Upper lobe of left lung (tissue), 6 donors: ENCODE results near the gene ERAL1. TPM values are rescaled to one million over a fixed set of nuclear protein-coding genes. Genes with fewer than 3 reads are reported as not detected.
A peak's percentile ranks its signal among the peaks of the same experiment; 100 is the strongest.
"Not testable (repeated sequence)": the region's sequence is repeated elsewhere in the genome, so short reads cannot be mapped to it uniquely, and the experiment has no call there.

Source experiments
- ATAC-seq, 2 donors: fragments of 200-7000 bp; cut with Tn5 transposase; one replicate each; pipeline ENCODE4 v1.9.1; 2022; ENCODE audit warnings: mild to moderate bottlenecking in 2 of 2, moderate library complexity in 2 of 2; ENCODE audit not compliant: low FRiP score in 2 of 2
- DNase-seq, 2 donors: peaks; one replicate each; pipeline ENCODE4 v3.0.0-alpha.2; 2019 to 2020
- H3K27ac ChIP-seq, 4 donors: fragments of 200-600 bp; sonication (generic); one replicate each; pipeline ENCODE4 v1.5.1; 2016 to 2019
- H3K27me3 ChIP-seq, 4 donors: fragments of 200-600 bp; sonication (generic); one replicate each; pipeline ENCODE4 v1.5.1; 2017 to 2019
- H3K36me3 ChIP-seq, 4 donors: fragments of 200-600 bp; sonication (generic); one replicate each; pipeline ENCODE4 v1.5.1; 2016 to 2019
- H3K4me1 ChIP-seq, 4 donors: fragments of 200-600 bp; sonication (generic); one replicate each; pipeline ENCODE4 v1.5.1; 2018 to 2019
- H3K4me3 ChIP-seq, 4 donors: fragments of 200-600 bp; sonication (generic); one replicate each; pipeline ENCODE4 v1.5.1; 2017 to 2019; ENCODE audit warnings: mild to moderate bottlenecking in 2 of 4, moderate library complexity in 1 of 4
- H3K9me3 ChIP-seq, 4 donors: fragments of 200-600 bp; sonication (generic); one replicate each; pipeline ENCODE4 v1.5.1; 2018 to 2019
- CTCF ChIP-seq, 6 experiments: fragments of 450-650 bp in 4 of 6; fragments of 200-600 bp in 2 of 6; sonication (generic) in 2 of 6; IDR thresholded peaks; one replicate each; pipeline ENCODE4 v1.5.1; 2016 to 2019; ENCODE audit warnings: antibody characterized with exemption in 6 of 6
- EP300 ChIP-seq, 4 donors: sonication (generic); formaldehyde crosslinking; IDR thresholded peaks; one replicate each; pipeline ENCODE4 v1.5.1; 2017; ENCODE audit warnings: antibody characterized with exemption in 4 of 4, control low read depth in 2 of 4
- POLR2A ChIP-seq, 4 donors: fragments of 450-650 bp; IDR thresholded peaks; one replicate each; pipeline ENCODE4 v1.5.1; 2016 to 2017; ENCODE audit warnings: antibody characterized with exemption in 4 of 4, mild to moderate bottlenecking in 2 of 4
- POLR2AphosphoS5 ChIP-seq, 2 donors: sonication (generic); formaldehyde crosslinking; IDR thresholded peaks; one replicate each; pipeline ENCODE4 v1.5.1; 2017; ENCODE audit warnings: antibody characterized with exemption in 2 of 2
- WGBS, 2 donors: methylation state at CpG; one replicate each; pipeline ENCODE4 v1.1.5; 2017 to 2018; 5-methylcytosine and 5-hydroxymethylcytosine counted together
- total RNA-seq, 6 donors: library from RNA; depleted of rRNA in 4 of 6; stranded (reverse); fragments of >200 nt in 4 of 6; gene quantifications; one replicate each; pipeline versions ENCODE4 v1.1.0 to v1.2.1, GENCODE V29; 2016 to 2021
- donor health status: DM: no; HTN: no; CAD: no; lungs with moderate emphysema.
- donor health status: DM: no; HTN: yes; CAD: no; lungs with severe emphysema.

ERAL1 gene
- total RNA-seq, 6 donors from 2014 or later: 22.4 to 41.3 (median 27.7) TPM

GRCh38 chr17:28891201-28891600 lies 36.4 kb downstream of the ERAL1 start:
- H3K36me3 ChIP-seq: peaks cover 7 to 33% (median 16%) of the 10 kb centered on the region in 4 donors
- no peak for ATAC-seq
- TF ChIP-seq CTCF (IDR thresholded peaks at IDR 0.05) (no peak), POLR2AphosphoS5 (IDR thresholded peaks at IDR 0.05) (no peak), EP300 (IDR thresholded peaks at IDR 0.05) (no peak), POLR2A (IDR thresholded peaks at IDR 0.05) (no peak)
- H3K4me1 ChIP-seq: peaks cover 30 to 44% (median 38%) of the 10 kb centered on the region in 4 donors
- no peaks in the 10 kb centered on the region for H3K9me3 ChIP-seq
- WGBS, 2 donors: 87 to 90% methylated on average over 1 of the region's 1 CpG
- H3K27me3 ChIP-seq: no peaks in the 10 kb centered on the region
- no peak for DNase-seq
- no peak overlapping the region for H3K4me3 ChIP-seq
- H3K27ac ChIP-seq: peak overlapping the region in 2 of 4 donors; percentile 96

- ATAC-seq (no peak), DNase-seq (no peak)
- Histone ChIP-seq H3K27me3 (no peaks in the 10 kb centered on the region), H3K9me3 (no peaks in the 10 kb centered on the region), H3K36me3 (peaks cover 4 to 26% (median 9%) of the 10 kb centered on the region in 4 donors), H3K4me1 (peaks cover 35 to 51% (median 42%) of the 10 kb centered on the region in 4 donors), H3K4me3 (no peak overlapping the region), H3K27ac (peak overlapping the region in 3 of 4 donors; percentile 74 to 96 (median 96))
- WGBS, 2 donors: 90 to 91% methylated on average over 4 of the region's 4 CpGs
- no peak for TF ChIP-seq EP300 (IDR thresholded peaks at IDR 0.05)
- TF ChIP-seq CTCF (IDR thresholded peaks at IDR 0.05): no peak
- no peak for TF ChIP-seq POLR2AphosphoS5 (IDR thresholded peaks at IDR 0.05)
- no peak for TF ChIP-seq POLR2A (IDR thresholded peaks at IDR 0.05)
Measured at GRCh38 chr17:28892024-28892423, 37.2 kb downstream of the ERAL1 start.

GRCh38 chr17:28893248-28894183 lies 38.7 kb downstream of the ERAL1 start:
- peaks cover 0 to 12% (median 0%) of the 10 kb centered on the region in 4 donors for H3K36me3 ChIP-seq
- peak overlapping the region; percentile 70 to 96 (median 85) for H3K27ac ChIP-seq
- H3K4me1 ChIP-seq: peaks cover 42 to 60% (median 50%) of the 10 kb centered on the region in 4 donors
- peak in 1 of 2 donors; percentile 64 for DNase-seq
- not testable (repeated sequence) for H3K27me3 ChIP-seq, ATAC-seq, H3K4me3 ChIP-seq, H3K9me3 ChIP-seq
- WGBS, 2 donors: 54 to 56% methylated on average over 16 of the region's 16 CpGs

GRCh38 chr17:28895794-28896447 lies 41.1 kb downstream of the ERAL1 start:
- peak overlapping the region in 3 of 4 donors; percentile 92 to 96 (median 95) for H3K4me3 ChIP-seq
- DNase-seq (no peak), ATAC-seq (no peak)
- TF ChIP-seq POLR2A (IDR thresholded peaks at IDR 0.05) (no peak), POLR2AphosphoS5 (IDR thresholded peaks at IDR 0.05) (no peak), EP300 (IDR thresholded peaks at IDR 0.05) (no peak), CTCF (IDR thresholded peaks at IDR 0.05) (no peak)
- H3K27me3 ChIP-seq: no peaks in the 10 kb centered on the region
- peak overlapping the region; percentile 96 to 97 (median 96) for H3K27ac ChIP-seq
- H3K36me3 ChIP-seq: peaks cover 0 to 7% (median 0%) of the 10 kb centered on the region in 4 donors
- peaks cover 42 to 64% (median 53%) of the 10 kb centered on the region in 4 donors for H3K4me1 ChIP-seq
- WGBS, 2 donors: 36 to 46% methylated on average over 3 of the region's 3 CpGs
- no peaks in the 10 kb centered on the region for H3K9me3 ChIP-seq

GRCh38 chr17:28896491-28896883 lies 41.7 kb downstream of the ERAL1 start:
- Histone ChIP-seq H3K27ac (peak overlapping the region; percentile 96 to 97 (median 96)), H3K9me3 (no peaks in the 10 kb centered on the region), H3K4me3 (peak overlapping the region; percentile 81 to 96 (median 94)), H3K4me1 (peaks cover 42 to 70% (median 56%) of the 10 kb centered on the region in 4 donors), H3K36me3 (peaks cover 0 to 1% (median 0%) of the 10 kb centered on the region in 4 donors), H3K27me3 (no peaks in the 10 kb centered on the region)
- DNase-seq (no peak), ATAC-seq (no peak)
- WGBS, 2 donors: 4% methylated on average over 5 of the region's 5 CpGs
- TF ChIP-seq POLR2AphosphoS5 (IDR thresholded peaks at IDR 0.05): no peak
- TF ChIP-seq POLR2A (IDR thresholded peaks at IDR 0.05): no peak
- TF ChIP-seq EP300 (IDR thresholded peaks at IDR 0.05): no peak
- no peak for TF ChIP-seq CTCF (IDR thresholded peaks at IDR 0.05)
